Lower leg skin (tissue), 3 donors: ENCODE measurements around the gene CD84.

Experiments
- POLR2A ChIP-seq, 2 donors: fragments of 450-650 bp; IDR thresholded peaks; one replicate each; pipeline ENCODE4 v1.6.1; 2016 to 2017; ENCODE audit warnings: antibody characterized with exemption in 2 of 2, mild to moderate bottlenecking in 1 of 2, moderate library complexity in 1 of 2
- TF ChIP-seq, protein P1 (sequence below), 3 donors: fragments of 450-650 bp; IDR thresholded peaks; one replicate each; pipeline ENCODE4 v1.5.1; 2016; ENCODE audit warnings: antibody characterized with exemption in 3 of 3, mild to moderate bottlenecking in 3 of 3, moderate library complexity in 2 of 3

DNA sequence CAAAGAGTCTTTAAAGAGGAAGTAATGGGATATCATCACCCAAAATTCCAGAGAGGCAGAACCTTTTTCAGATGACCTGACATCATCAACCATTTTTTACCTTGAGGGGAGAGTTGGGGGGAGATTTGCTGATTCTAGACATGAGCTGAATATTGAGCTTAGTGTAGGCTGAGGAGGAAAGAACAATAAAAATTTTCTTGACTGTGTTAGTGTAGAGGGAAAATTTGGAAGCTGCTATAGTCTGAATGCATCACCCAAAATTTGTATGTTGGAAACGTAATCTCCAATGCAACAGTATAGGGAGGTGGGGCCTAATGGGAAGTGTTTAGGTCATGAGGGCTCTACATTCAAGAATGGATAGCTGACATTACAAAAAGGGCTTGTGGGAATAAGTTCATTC, 17.8 kb upstream of the CD84 start:
- no peak for TF ChIP-seq POLR2A (IDR thresholded peaks at IDR 0.05)
- TF ChIP-seq, protein P1, sequence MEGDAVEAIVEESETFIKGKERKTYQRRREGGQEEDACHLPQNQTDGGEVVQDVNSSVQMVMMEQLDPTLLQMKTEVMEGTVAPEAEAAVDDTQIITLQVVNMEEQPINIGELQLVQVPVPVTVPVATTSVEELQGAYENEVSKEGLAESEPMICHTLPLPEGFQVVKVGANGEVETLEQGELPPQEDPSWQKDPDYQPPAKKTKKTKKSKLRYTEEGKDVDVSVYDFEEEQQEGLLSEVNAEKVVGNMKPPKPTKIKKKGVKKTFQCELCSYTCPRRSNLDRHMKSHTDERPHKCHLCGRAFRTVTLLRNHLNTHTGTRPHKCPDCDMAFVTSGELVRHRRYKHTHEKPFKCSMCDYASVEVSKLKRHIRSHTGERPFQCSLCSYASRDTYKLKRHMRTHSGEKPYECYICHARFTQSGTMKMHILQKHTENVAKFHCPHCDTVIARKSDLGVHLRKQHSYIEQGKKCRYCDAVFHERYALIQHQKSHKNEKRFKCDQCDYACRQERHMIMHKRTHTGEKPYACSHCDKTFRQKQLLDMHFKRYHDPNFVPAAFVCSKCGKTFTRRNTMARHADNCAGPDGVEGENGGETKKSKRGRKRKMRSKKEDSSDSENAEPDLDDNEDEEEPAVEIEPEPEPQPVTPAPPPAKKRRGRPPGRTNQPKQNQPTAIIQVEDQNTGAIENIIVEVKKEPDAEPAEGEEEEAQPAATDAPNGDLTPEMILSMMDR (IDR thresholded peaks at IDR 0.05) = no peak
